ENCODE results near the gene LRP2.

Gene LRP2

DNA sequence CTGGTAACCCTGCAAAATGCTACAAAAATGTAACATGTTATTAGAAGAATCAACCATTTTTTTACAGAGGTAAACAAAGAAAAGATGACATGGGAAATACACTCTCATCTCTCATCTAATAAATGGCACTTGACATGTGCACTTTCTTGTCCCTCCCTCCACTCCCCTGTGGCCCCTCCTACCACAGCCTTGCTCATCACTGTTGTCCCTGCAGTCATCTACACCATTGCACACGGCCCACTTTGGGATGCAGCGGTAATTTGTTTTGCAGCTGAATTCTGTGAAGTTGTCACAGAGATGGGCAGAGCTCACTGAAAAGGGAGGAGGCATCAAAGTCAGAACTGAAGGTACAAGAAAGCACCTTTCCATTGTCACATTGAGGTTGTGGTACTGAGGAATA is 189.4 kb downstream of the LRP2 start:
- no peak overlapping the region for H3K4me3 Mint-ChIP-seq

DNA sequence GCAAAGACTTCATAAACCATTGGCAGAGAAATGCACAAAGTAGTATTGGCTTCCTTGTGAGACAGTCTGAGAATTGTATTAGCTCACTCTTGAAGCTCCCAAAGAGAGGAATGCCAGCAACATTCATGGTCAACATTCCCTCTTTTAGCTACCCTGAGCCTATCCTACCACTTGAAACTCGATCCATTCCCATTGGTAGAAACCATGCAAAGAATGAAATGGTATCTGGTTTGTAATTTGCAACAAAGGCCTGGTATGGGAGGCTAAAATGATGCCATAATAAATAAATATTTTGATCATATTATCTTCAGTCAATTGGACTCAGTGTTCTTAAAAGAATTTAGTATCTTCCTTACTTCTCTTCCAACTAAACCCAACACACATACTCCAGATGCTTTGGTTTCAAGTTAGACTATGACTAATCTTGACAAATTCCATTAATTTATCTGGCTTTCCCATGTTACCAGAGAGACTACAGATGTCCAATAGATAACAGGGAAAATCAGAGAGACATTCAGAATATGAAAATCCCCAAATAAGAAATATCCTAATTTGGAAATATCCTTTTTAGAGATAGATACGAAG is 190.1 kb downstream of the LRP2 start:
- TF ChIP-seq, protein P1, sequence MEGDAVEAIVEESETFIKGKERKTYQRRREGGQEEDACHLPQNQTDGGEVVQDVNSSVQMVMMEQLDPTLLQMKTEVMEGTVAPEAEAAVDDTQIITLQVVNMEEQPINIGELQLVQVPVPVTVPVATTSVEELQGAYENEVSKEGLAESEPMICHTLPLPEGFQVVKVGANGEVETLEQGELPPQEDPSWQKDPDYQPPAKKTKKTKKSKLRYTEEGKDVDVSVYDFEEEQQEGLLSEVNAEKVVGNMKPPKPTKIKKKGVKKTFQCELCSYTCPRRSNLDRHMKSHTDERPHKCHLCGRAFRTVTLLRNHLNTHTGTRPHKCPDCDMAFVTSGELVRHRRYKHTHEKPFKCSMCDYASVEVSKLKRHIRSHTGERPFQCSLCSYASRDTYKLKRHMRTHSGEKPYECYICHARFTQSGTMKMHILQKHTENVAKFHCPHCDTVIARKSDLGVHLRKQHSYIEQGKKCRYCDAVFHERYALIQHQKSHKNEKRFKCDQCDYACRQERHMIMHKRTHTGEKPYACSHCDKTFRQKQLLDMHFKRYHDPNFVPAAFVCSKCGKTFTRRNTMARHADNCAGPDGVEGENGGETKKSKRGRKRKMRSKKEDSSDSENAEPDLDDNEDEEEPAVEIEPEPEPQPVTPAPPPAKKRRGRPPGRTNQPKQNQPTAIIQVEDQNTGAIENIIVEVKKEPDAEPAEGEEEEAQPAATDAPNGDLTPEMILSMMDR (IDR thresholded peaks at IDR 0.05; ENCODE audit: unreplicated experiment in 3 of 3), result no peak
- H3K27me3 Mint-ChIP-seq (ENCODE audit: low read depth), result peaks cover 5% of the 10 kb centered on the region
- H3K4me3 Mint-ChIP-seq, result no peak overlapping the region
- H3K36me3 Mint-ChIP-seq (ENCODE audit: low read depth), result peaks cover 5% of the 10 kb centered on the region
- no peak overlapping the region for H3K27ac Mint-ChIP-seq
- no peaks in the 10 kb centered on the region for H3K9me3 Mint-ChIP-seq
- H3K4me1 Mint-ChIP-seq, result no peaks in the 10 kb centered on the region

More for the DNA sequence above, 189.4 kb downstream of the LRP2 start:
- peaks cover 5% of the 10 kb centered on the region for H3K27me3 Mint-ChIP-seq (ENCODE audit: low read depth)
- H3K4me1 Mint-ChIP-seq, result no peaks in the 10 kb centered on the region
- TF ChIP-seq, protein P1 (IDR thresholded peaks at IDR 0.05; ENCODE audit: unreplicated experiment in 3 of 3), result no peak
- peaks cover 8% of the 10 kb centered on the region for H3K36me3 Mint-ChIP-seq (ENCODE audit: low read depth)
- H3K27ac Mint-ChIP-seq, result no peak overlapping the region
- no peaks in the 10 kb centered on the region for H3K9me3 Mint-ChIP-seq

DNA sequence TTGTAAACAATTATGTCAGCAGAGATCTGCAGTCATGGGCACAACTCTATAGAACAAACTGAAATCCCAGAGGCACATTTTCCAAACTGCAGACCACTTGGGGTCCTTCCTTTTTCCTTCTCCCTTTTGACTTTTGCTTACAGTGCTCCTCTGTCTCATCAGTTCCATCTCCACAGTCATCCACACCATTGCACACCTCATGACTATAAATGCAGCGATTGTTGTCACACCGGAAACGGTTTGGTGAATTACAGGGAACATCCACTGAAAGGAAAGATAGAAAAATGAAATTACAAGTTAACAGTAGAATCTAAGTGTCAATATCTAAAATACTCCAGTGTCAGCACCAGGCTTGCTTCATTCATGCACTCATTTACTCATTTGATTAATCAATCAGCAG is 196.5 kb downstream of the LRP2 start:
- H3K9me3 Mint-ChIP-seq, result no peaks in the 10 kb centered on the region
- no peak overlapping the region for H3K4me3 Mint-ChIP-seq
- H3K27me3 Mint-ChIP-seq (ENCODE audit: low read depth), result peaks cover 4% of the 10 kb centered on the region
- H3K36me3 Mint-ChIP-seq (ENCODE audit: low read depth), result peaks cover 11% of the 10 kb centered on the region
- no peaks in the 10 kb centered on the region for H3K4me1 Mint-ChIP-seq
- TF ChIP-seq, protein P1 (IDR thresholded peaks at IDR 0.05; ENCODE audit: unreplicated experiment in 3 of 3), result no peak
- H3K27ac Mint-ChIP-seq, result no peak overlapping the region

DNA sequence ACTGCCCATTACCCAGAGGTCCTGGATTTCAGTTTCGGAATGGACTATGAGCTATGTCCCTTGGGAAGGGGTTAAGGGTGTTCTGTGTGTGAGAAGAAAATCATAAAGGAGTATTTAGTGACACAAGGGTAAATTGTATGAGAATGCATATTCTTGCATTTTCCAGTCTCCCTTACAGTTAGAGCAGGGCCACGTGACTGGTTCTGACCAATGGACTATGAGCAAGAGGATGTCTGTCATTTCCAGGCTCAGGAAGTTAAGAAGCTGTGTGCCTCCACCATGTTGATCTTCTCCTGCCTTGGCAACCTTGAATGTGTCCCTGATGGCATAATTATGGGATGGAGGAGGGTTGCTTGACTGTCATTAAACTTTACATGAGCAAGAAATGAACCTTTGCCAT is 198.0 kb downstream of the LRP2 start:
- no peaks in the 10 kb centered on the region for H3K4me1 Mint-ChIP-seq
- H3K36me3 Mint-ChIP-seq (ENCODE audit: low read depth), result peaks cover 7% of the 10 kb centered on the region
- TF ChIP-seq, protein P1 (IDR thresholded peaks at IDR 0.05; ENCODE audit: unreplicated experiment in 3 of 3), result no peak

DNA sequence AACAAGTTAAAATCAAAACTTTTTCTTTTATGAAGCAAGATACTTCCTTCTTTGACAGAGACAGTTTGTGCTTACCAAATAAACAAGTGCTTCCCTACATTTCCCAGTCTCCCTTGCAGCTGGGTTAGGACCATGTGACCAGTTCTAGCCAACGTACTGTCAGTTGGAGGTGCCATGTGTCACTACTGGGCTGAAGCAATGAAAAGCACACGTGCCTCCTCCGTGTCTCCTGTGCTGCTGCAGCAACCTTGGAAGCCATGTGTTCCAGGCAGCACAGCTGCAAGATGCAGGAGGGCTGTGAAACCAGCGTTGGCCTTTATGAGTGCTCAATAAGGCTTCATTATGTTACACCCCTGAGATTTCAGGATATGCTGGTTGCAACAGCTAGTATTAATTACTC is 199.7 kb downstream of the LRP2 start:
- Mint-ChIP-seq H3K4me3 (no peak overlapping the region), H3K36me3 (ENCODE audit: low read depth) (peaks cover 7% of the 10 kb centered on the region), H3K9me3 (no peaks in the 10 kb centered on the region), H3K4me1 (no peaks in the 10 kb centered on the region), H3K27me3 (ENCODE audit: low read depth) (no peaks in the 10 kb centered on the region), H3K27ac (no peak overlapping the region)
- TF ChIP-seq, protein P1 (IDR thresholded peaks at IDR 0.05; ENCODE audit: unreplicated experiment in 3 of 3), result no peak

More for the DNA sequence above, 198.0 kb downstream of the LRP2 start:
- no peaks in the 10 kb centered on the region for H3K27me3 Mint-ChIP-seq (ENCODE audit: low read depth)
- no peak overlapping the region for H3K27ac Mint-ChIP-seq
- no peak overlapping the region for H3K4me3 Mint-ChIP-seq
- no peaks in the 10 kb centered on the region for H3K9me3 Mint-ChIP-seq

DNA sequence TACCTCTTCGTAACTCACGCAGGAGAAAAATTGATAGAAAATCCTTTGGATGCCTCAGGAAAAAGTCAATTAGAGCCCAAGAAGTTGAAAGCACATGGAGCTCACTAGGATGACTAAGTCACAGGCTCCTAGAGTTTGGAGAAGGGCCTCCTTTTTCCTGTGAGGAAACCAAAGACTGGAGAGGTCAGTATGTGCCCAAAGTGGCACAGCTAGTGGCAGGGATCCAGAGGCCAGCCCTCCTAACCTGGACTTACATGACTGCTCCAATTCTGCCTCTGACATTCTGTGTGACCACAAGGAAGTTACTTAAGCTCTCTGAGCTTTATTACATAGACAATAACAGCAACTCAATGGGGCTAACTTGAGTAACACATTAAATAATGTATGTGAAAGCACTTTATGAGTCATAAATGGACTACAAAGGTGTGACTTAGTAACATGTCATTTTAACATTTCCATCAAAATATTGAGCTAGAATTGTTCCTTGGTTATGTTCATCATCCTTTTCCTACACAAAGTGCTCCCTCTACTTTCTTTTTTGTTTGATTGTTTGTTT is 201.3 kb downstream of the LRP2 start:
- peaks cover 15% of the 10 kb centered on the region for H3K36me3 Mint-ChIP-seq (ENCODE audit: low read depth)
- no peak overlapping the region for H3K27ac Mint-ChIP-seq
- no peak overlapping the region for H3K4me3 Mint-ChIP-seq
- no peaks in the 10 kb centered on the region for H3K4me1 Mint-ChIP-seq
- no peaks in the 10 kb centered on the region for H3K27me3 Mint-ChIP-seq (ENCODE audit: low read depth)
- TF ChIP-seq, protein P1 (IDR thresholded peaks at IDR 0.05; ENCODE audit: unreplicated experiment in 3 of 3), result no peak
- no peaks in the 10 kb centered on the region for H3K9me3 Mint-ChIP-seq

All from nephron (organoid).